H1 (cell line): ENCODE data around the gene IFNA2. TPM values are rescaled to one million over a fixed set of nuclear protein-coding genes. Genes with fewer than 3 reads are reported as not detected.

Source experiments
- HDAC6 ChIP-seq: IDR thresholded peaks from one replicate; pipeline ENCODE4 v1.7.1; 2012; ENCODE audit warnings: low read depth, mild to moderate bottlenecking, inconsistent platforms, low read length, moderate library complexity
- MAX ChIP-seq: IDR thresholded peaks from 2 replicates; pipeline ENCODE4 v1.6.1; 2012; ENCODE audit warnings: inconsistent platforms
- POU5F1 ChIP-seq: IDR thresholded peaks from 2 replicates; pipeline ENCODE4 v1.6.1; 2011; ENCODE audit warnings: low read depth, mild to moderate bottlenecking, low read length, moderate library complexity
- polyA plus RNA-seq, 7 experiments: library from polyadenylated mRNA; depleted of rRNA in 3 of 7; stranded (reverse) in 5 of 7; unstranded in 2 of 7; fragments of >200 nt in 5 of 7; fragments of 200-250 nt in 2 of 7; gene quantifications; 1 replicate in 5 of 7; 2 replicates in 1 of 7; 4 replicates in 1 of 7; pipeline versions ENCODE4 v1.2.1 to v1.2.3, GENCODE V29; 2011 to 2013; ENCODE audit warnings: missing spikeins in 2 of 7, mixed read lengths in 2 of 7
- total RNA-seq: library from RNA; stranded (reverse); fragmentation: NEBNext Ultra II Directional; extraction: Animal tissue kit (Norgen Biotek cat#: 25700); gene quantifications from 2 replicates; pipeline ENCODE4 v1.2.1, GENCODE V29; 2021

IFNA2 gene
- total and polyA plus RNA-seq, 2 of the 8 experiments (the other 6 are each of a cell fraction or from before 2014, with no cell fraction given) = not detected

GRCh38 chr9:21432672-21433425 lies 47.7 kb upstream of the IFNA2 start (continued):
- TF ChIP-seq POU5F1 = no peak
- no peak for TF ChIP-seq HDAC6
- TF ChIP-seq MAX = no peak
- TF ChIP-seq, all 59 proteins: peak for 0
